Bronchial epithelial cell (primary cell): ENCODE measurements around the gene FZD4. TPM values are rescaled to one million over a fixed set of nuclear protein-coding genes. Genes with fewer than 3 reads are reported as not detected.
"Not testable (repeated sequence)": the region's sequence is repeated elsewhere in the genome, so short reads cannot be mapped to it uniquely, and the experiment has no call there.

Source experiments
- DNase-seq: peaks from one replicate; pipeline ENCODE4 v3.0.0-alpha.2; 2010; ENCODE audit warnings: low read depth
- FAIRE-seq: peaks from 2 replicates; lab custom pipeline; 2011; peaks lifted over from hg19 to GRCh38; lab: Jason Lieb, UNC
- H3K27me3 ChIP-seq: 2 replicates; pipeline ENCODE4 v1.5.1; 2011; ENCODE audit warnings: low read length; ENCODE audit not compliant: control insufficient read depth, insufficient read depth
- H3K36me3 ChIP-seq: 2 replicates; pipeline ENCODE4 v1.5.1; 2011; ENCODE audit warnings: low read length; ENCODE audit not compliant: control insufficient read depth, insufficient read depth
- H3K4me3 ChIP-seq: 2 replicates; pipeline ENCODE4 v1.5.1; 2011; ENCODE audit warnings: mild to moderate bottlenecking, low read depth, low read length, control low read depth
- total RNA-seq: library from RNA; depleted of rRNA; stranded (reverse); fragments of >200 nt; gene quantifications from 2 replicates; pipeline ENCODE4 v1.2.1, GENCODE V29; 2014
- TF ChIP-seq, protein P1 (sequence below): IDR thresholded peaks from 2 replicates; pipeline ENCODE4 v1.5.1; 2011; ENCODE audit warnings: mild to moderate bottlenecking, moderate library complexity, low read length, control low read depth, inconsistent platforms; ENCODE audit not compliant: insufficient read depth, severe bottlenecking

Gene FZD4
- total RNA-seq, 1 donor from 2014 or later: 0.53 TPM

DNA sequence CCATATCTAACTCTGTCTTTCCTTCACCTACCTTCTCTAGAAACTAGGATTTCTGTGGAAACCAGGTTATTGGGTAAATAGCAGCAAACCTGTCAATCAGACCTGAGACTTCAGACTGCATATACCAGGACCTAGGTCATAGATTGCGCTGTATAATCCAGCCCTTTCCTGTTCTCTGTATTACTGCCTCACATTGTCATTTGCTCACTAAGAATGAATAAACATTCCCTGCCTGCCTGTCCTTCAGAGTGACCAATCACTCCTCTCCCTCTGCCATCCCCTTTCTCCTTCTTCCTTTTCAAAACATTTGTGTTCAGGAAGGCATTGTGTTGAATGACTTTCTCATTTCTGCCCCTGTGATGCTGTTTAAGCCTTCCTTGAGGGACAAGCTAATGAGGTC, 14.1 kb upstream of the FZD4 start:
- TF ChIP-seq, protein P1, sequence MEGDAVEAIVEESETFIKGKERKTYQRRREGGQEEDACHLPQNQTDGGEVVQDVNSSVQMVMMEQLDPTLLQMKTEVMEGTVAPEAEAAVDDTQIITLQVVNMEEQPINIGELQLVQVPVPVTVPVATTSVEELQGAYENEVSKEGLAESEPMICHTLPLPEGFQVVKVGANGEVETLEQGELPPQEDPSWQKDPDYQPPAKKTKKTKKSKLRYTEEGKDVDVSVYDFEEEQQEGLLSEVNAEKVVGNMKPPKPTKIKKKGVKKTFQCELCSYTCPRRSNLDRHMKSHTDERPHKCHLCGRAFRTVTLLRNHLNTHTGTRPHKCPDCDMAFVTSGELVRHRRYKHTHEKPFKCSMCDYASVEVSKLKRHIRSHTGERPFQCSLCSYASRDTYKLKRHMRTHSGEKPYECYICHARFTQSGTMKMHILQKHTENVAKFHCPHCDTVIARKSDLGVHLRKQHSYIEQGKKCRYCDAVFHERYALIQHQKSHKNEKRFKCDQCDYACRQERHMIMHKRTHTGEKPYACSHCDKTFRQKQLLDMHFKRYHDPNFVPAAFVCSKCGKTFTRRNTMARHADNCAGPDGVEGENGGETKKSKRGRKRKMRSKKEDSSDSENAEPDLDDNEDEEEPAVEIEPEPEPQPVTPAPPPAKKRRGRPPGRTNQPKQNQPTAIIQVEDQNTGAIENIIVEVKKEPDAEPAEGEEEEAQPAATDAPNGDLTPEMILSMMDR: no peak
- no peak overlapping the region for H3K4me3 ChIP-seq
- no peaks in the 10 kb centered on the region for H3K27me3 ChIP-seq
- DNase-seq (no peak), FAIRE-seq (no peak)
- no peaks in the 10 kb centered on the region for H3K36me3 ChIP-seq

DNA sequence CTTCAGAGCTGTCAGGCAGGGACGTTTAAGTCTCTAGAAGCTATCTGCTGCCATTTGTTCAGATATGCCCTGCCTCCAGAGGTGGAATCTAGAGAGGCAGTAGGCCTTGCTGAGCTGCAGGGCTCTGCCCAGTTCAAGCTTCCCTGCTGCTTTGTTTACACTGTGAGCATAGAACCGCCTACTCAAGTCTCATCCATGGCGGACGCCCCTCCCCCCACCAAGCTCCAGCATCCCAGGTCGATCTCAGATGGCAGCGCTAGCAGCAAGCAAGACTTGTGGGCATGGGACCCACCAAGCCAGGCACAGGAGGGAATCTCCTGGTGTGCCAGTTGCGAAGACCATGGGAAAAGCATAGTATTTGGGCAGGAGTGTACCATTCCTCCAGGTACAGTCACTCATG, 12.4 kb upstream of the FZD4 start:
- H3K4me3 ChIP-seq, FAIRE-seq, H3K27me3 ChIP-seq, DNase-seq, H3K36me3 ChIP-seq: not testable (repeated sequence)

DNA sequence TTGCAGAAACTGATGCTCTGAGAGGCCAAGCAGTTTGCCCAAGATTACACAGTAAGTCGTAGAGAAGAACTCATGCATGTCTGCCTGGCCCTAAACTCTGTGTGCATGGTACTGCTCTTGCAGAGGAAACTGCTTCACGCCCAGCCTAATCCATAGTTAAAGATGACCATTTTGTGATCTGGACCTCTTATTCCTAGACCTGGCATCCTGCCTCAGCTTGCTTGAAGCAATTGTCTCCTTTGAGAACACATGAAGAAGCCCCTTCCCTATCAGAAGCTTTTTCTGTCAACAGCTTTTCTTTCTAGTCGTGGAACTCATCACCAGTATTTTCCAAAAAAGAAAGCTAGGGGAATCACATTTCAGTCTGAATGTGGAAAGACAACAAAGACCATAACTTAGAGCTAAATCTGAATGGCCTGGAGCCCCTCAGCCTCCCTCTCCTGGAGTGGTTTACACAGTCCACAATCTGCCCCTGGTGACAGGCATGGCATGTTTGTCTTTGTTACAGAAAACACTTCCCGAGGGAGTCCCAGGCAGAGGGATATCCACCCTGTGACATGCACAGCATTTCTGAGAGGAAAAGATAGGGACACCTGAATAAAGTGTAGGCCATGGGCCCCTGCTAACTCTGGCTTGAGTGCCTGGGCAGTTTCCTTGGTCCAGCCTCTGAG, 2.9 kb upstream of the FZD4 start:
- H3K36me3 ChIP-seq: no peaks in the 10 kb centered on the region
- no peak for DNase-seq
- FAIRE-seq: no peak
- no peaks in the 10 kb centered on the region for H3K27me3 ChIP-seq
- no peak overlapping the region for H3K4me3 ChIP-seq
- TF ChIP-seq, protein P1: no peak

DNA sequence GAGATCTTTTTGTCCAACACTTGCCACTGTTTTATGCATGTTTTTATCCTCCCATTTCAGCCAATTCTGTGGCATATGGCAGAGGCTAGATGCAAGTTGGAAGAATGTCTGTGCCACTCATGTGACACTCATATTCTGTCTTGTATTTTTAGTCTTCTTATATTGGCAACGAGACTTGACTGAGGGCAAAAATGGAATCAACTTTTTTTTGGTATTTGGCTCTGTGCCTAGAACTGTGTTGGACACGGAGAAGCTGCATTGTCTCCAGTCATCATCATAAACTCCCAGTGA, 1.7 kb upstream of the FZD4 start:
- DNase-seq: no peak
- no peaks in the 10 kb centered on the region for H3K27me3 ChIP-seq
- H3K36me3 ChIP-seq: no peaks in the 10 kb centered on the region
- FAIRE-seq: no peak
- TF ChIP-seq, protein P1: no peak
- no peak overlapping the region for H3K4me3 ChIP-seq

DNA sequence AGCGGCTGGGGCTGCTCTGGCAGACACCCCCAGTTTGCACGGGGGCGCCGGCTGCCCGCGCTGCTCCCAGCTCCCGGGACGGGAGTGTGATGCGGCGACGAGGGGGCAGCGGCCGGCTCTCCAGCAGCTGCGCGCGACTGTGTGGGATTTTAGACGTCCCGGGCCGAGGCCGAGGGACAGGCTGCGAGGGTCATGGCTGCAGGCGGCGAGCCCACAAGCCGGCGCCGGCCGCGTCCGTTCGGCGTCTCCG, 159 bp downstream of the FZD4 start:
- DNase-seq: no peak

DNA sequence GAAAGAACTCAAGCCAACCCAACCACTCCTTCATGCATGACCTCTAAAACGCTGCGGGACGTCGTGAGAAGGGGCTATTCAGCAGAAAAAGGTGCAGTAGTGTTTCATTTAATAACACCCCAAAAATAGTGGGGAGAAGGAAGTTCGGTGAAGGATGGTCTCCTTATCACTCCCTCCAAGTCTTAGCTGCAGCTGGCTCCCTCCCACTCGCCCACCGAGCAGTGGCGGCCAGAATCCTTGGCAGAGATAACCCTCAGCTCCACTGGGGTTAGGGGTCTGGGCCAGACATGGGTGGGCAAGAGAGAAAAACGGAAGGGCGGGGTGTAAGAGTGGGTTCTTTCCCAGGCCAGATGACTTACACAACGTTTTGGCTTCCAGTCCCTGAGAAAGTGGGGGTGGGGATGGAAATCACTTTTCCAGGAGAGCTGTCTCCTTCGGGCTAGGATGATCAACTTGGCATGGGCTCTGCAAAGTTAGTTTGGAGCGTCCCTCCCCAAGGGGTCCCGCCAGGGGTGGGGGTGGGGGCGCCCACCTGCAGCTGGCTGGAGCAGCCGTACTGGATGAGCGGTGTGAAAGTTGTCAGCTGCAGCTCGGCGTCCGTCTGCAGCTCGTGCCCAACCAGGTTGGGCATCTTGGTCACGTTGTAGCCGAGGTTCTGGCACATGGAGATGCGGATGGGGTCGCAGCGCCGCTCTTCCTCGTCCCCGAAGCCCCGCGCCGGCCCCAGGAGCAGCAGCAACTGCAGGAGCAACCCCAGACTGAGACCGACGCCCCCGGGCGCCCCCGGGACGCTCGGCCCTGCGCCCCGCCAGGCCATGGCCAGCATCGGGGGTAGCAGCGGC, 705 bp downstream of the FZD4 start:
- Histone ChIP-seq H3K36me3 (no peaks in the 10 kb centered on the region), H3K27me3 (no peaks in the 10 kb centered on the region), H3K4me3 (peak overlapping the region; percentile 56)
- DNase-seq: no peak
- FAIRE-seq: no peak
- TF ChIP-seq, protein P1: no peak

More for the DNA sequence above, 159 bp downstream of the FZD4 start:
- no peak for FAIRE-seq
- Histone ChIP-seq H3K4me3 (peak overlapping the region; percentile 56), H3K27me3 (no peaks in the 10 kb centered on the region), H3K36me3 (no peaks in the 10 kb centered on the region)
- TF ChIP-seq, protein P1: no peak
